Eye (tissue), 1 donor: Measurements from ENCODE around the gene PPM1E.
"Not testable (repeated sequence)": the region's sequence is repeated elsewhere in the genome, so short reads cannot be mapped to it uniquely, and the experiment has no call there.

Source experiments
- DNase-seq: peaks from one replicate; pipeline ENCODE4 v3.0.0-alpha.2; 2015

PPM1E gene

DNA sequence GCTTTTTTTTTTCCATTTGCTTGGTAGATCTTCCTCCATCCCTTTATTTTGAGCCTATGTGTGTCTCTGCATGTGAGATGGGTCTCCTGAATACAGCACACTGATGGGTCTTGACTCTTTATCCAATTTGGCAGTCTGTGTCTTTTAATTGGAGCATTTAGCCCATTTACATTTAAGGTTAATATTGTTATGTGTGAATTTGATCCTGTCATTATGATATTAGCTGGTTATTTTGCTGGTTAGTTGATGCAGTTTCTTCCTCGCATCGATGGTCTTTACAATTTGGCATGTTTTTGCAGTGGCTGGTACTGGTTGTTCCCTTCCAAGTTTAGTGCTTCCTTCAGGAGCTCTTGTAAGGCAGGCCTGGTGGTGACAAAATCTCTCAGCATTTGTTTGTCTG, 94.5 kb downstream of the PPM1E start:
- DNase-seq: not testable (repeated sequence)

DNA sequence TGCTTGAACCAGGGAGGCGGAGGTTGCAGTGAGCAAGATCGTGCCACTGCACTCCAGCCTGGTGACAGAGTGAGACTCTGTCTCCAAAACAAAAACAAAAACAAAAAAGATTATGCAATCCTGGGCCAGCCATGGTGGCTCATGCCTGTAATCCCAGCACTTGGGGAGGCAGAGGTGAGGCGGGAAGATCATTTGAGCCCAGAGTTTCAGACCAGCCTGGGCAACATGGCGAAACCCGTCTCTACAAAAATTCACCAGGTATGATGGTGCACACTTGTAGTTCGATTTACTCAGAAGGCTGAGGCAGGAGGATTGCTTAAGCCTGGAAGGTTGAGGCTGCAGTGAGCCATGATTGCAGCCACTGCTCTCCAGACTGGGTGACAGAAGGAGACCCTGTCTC, 109.6 kb downstream of the PPM1E start:
- no peak for DNase-seq

GRCh38 chr17:58870747-58871146, 115.1 kb downstream of the PPM1E start:
- DNase-seq: no peak

GRCh38 chr17:58873926-58874325, 118.3 kb downstream of the PPM1E start:
- no peak for DNase-seq

DNA sequence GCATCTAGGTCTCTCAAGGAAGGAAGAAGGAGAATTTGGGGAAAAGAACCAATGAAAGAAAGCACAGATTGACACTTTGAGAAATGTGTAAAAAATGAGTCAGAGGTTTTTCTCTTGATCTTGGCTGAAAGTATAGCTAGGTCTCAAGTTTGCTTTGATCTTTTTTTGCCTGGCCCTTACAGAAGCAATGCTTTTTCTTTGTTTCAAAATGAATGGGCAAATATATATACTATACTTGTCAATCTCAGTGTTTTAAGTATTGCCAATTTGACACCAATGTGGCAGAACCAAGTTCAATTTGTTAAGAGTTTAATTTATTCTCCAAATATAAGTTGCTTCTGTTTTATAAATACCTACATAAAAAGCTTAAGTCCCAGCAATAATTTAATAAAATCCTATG, 119.6 kb downstream of the PPM1E start:
- no peak for DNase-seq

DNA sequence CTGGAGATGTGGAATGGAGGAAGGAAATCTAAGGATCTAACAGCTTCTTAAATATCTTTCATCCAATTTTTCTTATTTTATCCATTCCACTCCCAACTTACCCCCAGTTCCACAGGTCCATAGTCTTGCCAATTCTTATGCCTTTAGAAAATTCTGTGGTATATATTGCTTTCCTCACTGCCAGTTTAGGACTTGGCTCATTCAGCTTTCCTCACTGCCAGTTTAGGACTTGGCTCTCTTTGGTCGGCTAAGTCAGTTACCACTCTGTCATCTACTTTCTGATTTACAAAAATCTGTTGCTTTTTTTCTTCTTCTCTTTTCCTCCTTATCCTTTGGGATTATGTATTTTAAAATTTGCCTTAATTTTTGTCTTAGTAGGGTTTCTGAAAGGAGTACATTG, 128.5 kb downstream of the PPM1E start:
- DNase-seq: no peak

DNA sequence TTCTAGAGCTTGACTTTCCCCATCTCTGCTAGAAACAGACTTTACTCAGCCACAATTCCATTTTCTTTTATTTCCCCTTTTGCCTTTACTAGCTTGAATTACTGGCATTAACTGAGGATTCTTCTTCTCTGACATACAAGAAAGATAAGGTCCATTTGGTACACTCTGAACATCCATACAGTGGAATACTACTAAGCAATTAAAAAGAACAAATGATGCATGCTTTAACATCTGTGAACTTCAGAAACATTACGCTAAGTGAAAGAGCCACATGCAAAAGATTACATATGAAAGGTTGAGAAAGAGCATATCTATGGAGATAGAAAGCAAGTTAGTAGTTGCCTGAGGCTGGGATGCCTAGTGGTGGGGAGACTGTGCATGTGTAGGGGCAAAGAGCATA, 130.9 kb downstream of the PPM1E start:
- no peak for DNase-seq

GRCh38 chr17:58889928-58890327, 134.3 kb downstream of the PPM1E start:
- no peak for DNase-seq

DNA sequence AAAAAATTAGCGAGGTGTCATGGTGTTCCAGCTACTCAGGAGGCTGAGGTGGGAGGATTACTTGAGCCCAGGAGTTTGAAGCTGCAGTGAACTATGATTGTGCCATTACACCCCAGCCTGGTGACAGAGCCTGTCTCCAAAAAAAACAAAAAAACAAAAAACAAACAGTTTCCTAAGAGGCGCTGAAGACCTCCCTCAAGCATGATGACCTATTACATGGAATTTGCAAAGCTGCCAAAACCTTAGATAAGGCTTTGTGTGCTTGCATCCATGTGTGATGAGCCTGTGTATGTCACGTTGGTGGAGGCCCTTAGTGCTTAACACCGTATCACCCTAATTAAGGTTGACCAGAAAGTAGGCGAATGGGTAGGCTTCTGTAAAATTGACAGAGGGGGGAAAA, 143.5 kb downstream of the PPM1E start:
- DNase-seq: no peak

DNA sequence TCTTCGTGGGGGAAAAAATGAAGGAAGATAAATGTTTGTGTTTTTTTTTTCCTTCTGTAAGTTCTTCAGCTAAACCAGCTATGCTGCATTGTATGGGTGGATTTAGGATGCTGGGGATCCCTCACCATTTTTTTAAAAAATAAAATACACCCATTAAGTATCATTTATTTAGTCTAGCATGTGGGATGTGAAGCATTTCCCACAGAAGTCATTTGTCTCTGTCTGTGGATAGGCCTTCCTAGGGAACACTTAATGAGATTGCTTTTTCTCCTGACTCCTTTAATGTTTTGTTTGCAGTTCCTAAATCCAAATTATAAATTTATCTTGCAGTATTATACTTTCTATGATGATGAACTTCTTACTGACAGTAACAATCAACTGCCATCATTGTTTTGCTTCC, 146.7 kb downstream of the PPM1E start:
- no peak for DNase-seq

DNA sequence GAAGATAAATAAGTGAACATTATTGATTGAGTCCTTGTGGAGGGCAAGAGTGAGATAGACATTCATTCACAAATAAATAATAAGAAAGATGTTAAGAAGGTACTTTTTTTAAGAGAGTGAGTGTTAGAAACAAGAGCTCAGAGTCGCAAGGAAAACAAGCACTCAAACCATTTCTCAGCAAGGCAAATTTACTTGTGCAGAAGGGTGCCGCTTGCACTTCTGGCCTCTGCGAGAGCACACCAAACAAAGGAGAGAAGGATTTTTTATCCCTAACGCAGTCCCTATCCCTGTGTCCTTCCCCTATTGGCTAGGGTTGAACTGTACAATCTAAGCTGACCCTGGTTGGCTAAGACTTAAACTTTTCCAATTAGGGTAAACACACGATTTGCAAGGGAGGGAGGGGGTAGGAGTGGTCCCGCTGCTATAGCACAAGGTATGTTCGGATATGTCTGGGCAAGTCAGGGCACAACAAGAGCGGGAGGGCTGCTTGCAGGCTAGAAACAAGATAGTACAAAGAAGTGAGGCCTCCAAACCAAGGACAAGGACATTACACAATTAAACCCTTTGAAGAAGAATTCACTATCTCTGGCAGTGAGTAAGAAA, 156.2 kb downstream of the PPM1E start:
- DNase-seq: no peak

GRCh38 chr17:58913552-58913951, 157.9 kb downstream of the PPM1E start:
- no peak for DNase-seq

- DNase-seq: no peak
These were observed 158.5 kb downstream of the PPM1E start for GRCh38 chr17:58913971-58914769.

- DNase-seq: no peak
These were observed 161.6 kb downstream of the PPM1E start for GRCh38 chr17:58917228-58917627.

- no peak for DNase-seq
These were observed 162.4 kb downstream of the PPM1E start for GRCh38 chr17:58918072-58918471.

DNA sequence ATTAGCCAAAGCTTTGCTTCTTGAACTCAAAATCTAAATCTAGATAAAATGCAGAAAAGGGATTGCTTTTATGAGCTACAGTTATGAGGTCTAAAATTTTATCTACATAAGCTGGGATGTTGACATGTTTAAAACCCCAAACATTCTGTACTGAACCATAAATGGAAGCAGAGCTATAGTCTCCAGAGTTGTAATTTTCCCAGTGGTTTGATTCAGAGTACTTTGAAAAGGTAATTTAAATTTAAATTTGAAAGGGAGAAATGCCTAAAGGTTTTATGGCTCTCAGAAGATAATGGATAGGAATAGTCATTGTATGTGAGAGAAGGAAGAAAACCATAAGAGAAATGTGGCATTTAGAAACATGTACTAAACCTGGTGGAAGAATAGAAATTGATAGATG, 163.2 kb downstream of the PPM1E start:
- DNase-seq: no peak

DNA sequence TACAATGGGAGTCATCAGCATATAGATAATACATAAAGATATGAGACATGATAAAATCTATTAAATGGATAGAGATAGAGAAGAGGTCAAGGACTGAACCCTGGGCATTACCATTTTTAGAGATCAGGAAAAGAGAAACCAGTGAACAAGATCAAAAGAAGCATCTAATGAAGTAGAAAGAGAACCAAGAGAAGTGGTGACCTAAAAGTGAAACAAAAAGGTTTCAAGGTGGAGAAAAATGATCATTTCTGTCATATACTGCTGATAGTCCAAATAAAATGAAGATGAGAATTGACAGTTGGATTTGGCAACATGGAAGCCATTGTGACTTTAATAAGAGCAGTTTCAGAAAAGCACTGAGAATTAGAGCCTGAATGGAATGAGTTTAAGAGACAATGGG, 165.1 kb downstream of the PPM1E start:
- no peak for DNase-seq

- DNase-seq: no peak
These were observed 177.3 kb downstream of the PPM1E start for GRCh38 chr17:58932956-58933355.

- DNase-seq: no peak
These were observed 180.6 kb downstream of the PPM1E start for GRCh38 chr17:58936295-58936694.

- DNase-seq: no peak
These were observed 188.5 kb downstream of the PPM1E start for GRCh38 chr17:58944166-58944565.

DNA sequence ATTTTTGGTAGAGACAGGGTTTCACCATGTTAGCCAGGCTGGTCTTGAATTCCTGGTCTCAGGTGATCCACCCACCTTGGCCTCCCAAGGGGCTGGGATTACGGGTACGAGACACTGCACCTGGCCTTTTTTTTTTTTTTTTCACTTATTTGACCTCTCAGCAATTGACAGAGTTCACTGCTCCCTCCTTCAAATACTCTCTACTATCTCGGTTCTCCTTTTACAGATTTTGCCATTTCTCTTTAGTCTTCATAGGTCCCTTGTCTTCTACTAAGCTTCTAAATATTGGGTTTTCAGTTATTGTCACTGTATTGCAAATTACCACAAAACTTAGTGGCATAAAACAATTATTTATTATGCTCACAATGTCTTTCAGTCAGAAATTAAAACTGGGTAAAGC, 191.8 kb downstream of the PPM1E start:
- no peak for DNase-seq

GRCh38 chr17:58947824-58948223, 192.2 kb downstream of the PPM1E start:
- DNase-seq: no peak

GRCh38 chr17:58954358-58954757, 198.7 kb downstream of the PPM1E start:
- DNase-seq: not testable (repeated sequence)

DNA sequence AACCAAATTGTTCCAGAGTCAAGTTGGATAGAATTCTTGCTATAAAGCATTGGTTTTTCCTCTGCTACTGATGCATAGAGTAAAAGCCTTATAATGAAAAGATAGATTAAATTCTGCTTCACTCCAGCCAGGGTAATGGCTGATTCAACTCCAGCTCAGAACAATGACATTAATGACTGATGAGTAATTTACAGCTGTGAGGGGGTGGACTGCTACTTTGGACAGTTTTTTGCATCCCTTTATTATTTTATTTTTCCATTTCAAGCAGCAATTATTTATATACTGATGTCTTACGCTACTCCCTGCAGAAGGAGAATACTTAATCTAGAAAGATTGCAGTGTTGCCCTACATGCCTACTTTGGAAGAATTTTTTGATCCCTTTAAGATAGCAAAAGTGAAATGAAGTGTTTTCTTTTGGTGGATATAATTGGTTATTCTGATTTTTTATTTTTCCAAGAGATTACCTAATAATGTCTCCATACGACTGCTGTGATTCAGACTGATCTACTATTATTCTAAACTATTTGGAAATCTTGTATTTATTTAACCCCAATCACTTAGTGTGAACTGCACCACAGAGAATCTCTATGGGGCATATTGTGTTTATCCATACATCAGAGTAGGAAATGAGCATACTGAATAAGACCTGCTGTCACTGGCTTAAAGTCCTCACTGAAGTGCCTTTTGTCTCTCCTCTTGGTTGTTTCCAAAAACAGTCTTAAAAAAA, 201.5 kb downstream of the PPM1E start:
- DNase-seq: no peak
